NCI-H128 (cell line): ENCODE data around the gene TAF11L11.
"Not testable (repeated sequence)": the region's sequence is repeated elsewhere in the genome, so short reads cannot be mapped to it uniquely, and the experiment has no call there.

Experiments
- DNase-seq: peaks from one replicate; lab custom pipeline; 2025; ENCODE audit not compliant: unreplicated experiment; lab: John Stamatoyannopoulos, UW

Gene TAF11L11

DNA sequence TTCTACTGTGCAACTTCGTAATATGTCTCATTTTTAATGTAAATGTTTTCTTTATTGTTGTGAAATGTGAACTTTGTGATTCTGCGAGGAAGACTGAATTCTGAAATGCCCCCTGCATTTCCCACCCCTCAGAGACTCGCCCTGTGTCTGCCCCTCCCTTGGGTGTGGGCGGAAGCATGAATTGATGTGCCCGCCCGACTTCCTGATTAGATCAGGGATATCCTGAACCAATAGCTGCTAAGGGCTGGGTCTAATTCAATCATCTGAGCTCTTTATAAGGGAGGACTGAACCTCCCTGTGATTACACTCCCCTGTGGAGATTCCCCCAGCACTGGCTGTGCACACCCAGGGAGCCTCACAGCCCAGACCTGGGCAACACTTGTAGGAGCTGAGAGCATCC, at the start of gene TAF11L11:
Gene TAF11L11 (plus strand): TSS at position 304 of the 400 bp plus-strand sequence.
- DNase-seq, result not testable (repeated sequence)

GRCh38 chr5:17585658-17586057, 18.3 kb upstream of the TAF11L11 start, which contains the start of gene TAF11L7:
TSS of gene TAF11L7 (minus strand) at chr5:17585758.
- DNase-seq, result not testable (repeated sequence)

GRCh38 chr5:17590860-17591259, 13.1 kb upstream of the TAF11L11 start, which contains the start of gene TAF11L8:
TSS of gene TAF11L8 (minus strand) at chr5:17590960.
- DNase-seq, result not testable (repeated sequence)

DNA sequence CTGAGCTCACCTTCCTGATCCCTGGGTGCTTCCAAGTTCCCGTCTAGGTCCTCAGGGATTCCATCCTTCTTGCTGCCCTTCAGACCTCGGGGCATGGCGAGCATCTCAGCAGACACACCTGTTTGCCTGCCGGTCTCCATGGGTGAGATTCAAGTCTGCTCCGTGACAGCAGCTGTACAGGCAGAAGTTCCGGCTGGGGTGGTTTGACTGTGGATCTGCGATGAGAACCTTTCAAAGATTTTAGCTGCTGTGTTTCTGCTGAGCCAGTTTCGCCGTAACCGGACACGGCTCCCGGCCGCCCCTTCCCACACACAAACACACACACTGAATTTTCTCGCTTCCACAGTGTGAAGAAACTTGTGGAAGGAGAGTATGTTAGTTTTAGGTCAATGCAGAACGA, 9.7 kb upstream of the TAF11L11 start, which contains the start of gene TAF11L9:
Gene TAF11L9 (minus strand): TSS at position 140 of the 400 bp plus-strand sequence.
- not testable (repeated sequence) for DNase-seq

DNA sequence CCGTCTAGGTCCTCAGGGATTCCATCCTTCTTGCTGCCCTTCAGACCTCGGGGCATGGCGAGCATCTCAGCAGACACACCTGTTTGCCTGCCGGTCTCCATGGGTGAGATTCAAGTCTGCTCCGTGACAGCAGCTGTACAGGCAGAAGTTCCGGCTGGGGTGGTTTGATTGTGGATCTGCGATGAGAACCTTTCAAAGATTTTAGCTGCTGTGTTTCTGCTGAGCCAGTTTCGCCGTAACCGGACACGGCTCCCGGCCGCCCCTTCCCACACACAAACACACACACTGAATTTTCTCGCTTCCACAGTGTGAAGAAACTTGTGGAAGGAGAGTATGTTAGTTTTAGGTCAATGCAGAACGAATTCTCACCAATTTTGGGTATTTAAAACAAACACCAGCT, 6.3 kb upstream of the TAF11L11 start, which contains the start of gene TAF11L10:
Gene TAF11L10 (minus strand): TSS at position 101 of the 400 bp plus-strand sequence.
- DNase-seq, result not testable (repeated sequence)

DNA sequence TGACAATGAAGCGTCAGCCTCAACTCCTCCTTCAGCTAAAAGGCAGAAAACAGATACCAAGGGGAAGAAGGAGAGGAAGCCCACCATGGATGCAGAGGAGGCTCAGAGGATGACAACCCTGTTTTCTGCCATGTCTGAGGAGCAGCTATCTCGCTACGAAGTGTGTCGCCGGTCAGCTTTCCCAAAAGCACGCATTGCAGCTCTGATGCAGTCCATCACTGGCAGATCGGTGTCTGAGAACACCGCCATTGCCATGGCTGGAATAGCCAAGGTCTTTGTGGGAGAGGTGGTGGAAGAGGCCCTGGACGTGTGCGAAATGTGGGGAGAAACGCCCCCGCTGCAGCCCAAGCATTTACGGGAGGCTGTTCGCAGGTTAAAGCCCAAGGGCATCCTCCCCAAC, 968 bp downstream of the TAF11L11 start:
- no peak for DNase-seq

GRCh38 chr5:17607461-17607860, 3.5 kb downstream of the TAF11L11 start:
- DNase-seq, result not testable (repeated sequence)

DNA sequence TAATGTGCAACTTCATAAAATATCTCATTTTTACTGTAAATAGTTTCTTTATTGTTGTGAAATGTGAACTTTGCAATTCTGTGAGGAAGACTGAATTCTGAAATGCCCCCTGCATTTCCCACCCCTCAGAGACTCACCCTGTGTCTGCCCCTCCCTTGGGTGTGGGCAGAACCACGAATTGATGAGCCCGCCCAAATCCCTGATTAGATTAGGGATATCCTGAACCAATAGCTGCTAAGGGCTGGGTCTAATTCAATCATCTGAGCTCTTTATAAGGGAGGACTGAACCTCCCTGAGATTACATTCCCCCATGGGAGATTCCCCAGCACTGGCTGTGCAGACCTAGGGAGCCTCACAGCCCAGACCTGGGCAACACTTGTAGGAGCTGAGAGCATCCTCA, 6.1 kb downstream of the TAF11L11 start, which contains the start of gene TAF11L12:
Gene TAF11L12 (plus strand): TSS at position 301 of the 400 bp plus-strand sequence.
- not testable (repeated sequence) for DNase-seq

- DNase-seq, result no peak
Measured at GRCh38 chr5:17614872-17615605, 11.1 kb downstream of the TAF11L11 start.

DNA sequence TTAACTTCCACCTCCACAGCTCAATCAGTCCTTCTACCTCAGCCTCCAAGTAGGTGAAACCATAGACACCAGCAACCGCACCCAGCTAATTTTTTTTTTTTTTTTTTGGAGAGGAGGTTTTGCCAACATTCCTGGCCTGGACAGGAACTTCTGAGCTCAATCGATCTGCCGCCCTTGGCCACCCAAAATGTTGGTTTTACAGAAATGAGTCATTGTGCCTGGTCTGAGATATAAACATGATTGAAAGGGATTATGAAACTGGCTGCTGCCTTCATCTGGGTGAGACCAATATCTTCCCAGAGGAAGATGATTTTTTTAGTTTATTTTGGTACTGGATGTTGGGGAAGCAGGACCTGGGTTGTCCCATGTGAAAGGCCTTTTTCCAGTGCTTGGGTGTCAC, 15.4 kb downstream of the TAF11L11 start:
- no peak for DNase-seq

- no peak for DNase-seq
Measured at GRCh38 chr5:17620627-17621026, 16.6 kb downstream of the TAF11L11 start.

DNA sequence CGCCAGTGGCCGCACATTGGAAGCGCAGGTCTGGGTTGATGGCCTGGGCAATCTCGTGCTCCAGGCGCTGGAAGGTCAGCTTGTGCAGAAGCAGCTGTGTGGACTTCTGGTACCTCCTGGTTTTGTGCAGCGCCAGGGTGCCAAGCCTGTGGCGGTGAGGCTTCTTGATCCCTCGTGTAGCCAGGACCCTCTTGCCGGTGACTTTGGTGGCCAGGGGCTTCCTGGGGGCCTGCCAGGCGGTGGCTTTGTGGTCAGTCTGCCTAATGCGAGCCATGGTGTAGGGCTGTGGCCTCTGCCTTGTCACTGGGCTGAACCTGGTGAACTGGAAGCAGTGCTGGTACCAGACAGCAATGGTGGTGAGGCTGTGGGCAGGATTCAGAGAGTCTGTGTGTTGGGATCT, 21.7 kb downstream of the TAF11L11 start:
- DNase-seq, result no peak

DNA sequence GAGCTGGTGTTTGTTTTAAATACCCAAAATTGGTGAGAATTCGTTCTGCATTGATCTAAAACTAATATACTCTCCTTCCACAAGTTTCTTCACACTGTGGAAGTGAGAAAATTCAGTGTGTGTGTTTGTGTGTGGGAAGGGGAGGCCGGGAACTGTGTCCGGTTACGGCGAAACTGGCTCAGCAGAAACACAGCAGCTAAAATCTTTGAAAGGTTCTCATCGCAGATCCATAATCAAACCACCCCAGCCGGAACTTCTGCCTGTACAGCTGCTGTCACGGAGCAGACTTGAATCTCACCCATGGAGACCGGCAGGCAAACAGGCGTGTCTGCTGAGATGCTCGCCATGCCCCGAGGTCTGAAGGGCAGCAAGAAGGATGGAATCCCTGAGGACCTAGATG, 27.8 kb downstream of the TAF11L11 start, which contains the start of gene TAF11L13:
Gene TAF11L13 (plus strand): TSS at position 301 of the 400 bp plus-strand sequence.
- DNase-seq, result not testable (repeated sequence)

- no peak for DNase-seq
Measured at GRCh38 chr5:17634160-17634559, 30.2 kb downstream of the TAF11L11 start, which contains the start of gene TAF11L14. TSS of gene TAF11L14 (plus strand) at chr5:17634460.

GRCh38 chr5:17649232-17649631, 45.2 kb downstream of the TAF11L11 start:
- not testable (repeated sequence) for DNase-seq

GRCh38 chr5:17655201-17655759, 51.3 kb downstream of the TAF11L11 start:
- DNase-seq, result not testable (repeated sequence)
